ENCODE results near the gene SLC5A2. TPM values are rescaled to one million over a fixed set of nuclear protein-coding genes. Genes with fewer than 3 reads are reported as not detected.
"Not testable (repeated sequence)": the region's sequence is repeated elsewhere in the genome, so short reads cannot be mapped to it uniquely, and the experiment has no call there.

SLC5A2 gene
- polyA plus RNA-seq, 1 donor: 6.2 TPM

DNA sequence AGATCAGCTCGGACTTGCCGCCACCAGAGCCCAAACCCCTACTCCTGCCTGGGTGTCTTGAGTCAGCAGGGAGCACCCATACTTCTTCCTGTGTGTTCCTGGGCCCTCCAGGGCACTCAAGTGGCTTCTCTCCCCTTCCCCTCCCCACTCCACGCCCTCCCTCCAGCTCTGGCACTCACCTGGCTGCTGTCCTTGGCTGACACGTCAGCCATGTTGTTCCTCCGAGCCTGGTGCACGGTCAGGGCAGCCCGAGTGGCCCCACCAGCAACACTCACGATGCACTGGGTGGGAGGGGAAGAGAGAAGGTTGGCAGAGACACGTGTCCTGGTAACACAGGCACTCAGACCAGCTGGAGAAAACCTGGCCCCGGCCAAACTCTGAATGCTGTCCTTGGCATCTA, 13.7 kb downstream of the SLC5A2 start:
- DNase-seq (ENCODE audit: low read depth): no peak

GRCh38 chr16:31498493-31498892, 15.6 kb downstream of the SLC5A2 start:
- no peak for DNase-seq (ENCODE audit: low read depth)

GRCh38 chr16:31499928-31500327, 17.0 kb downstream of the SLC5A2 start:
- no peak for DNase-seq (ENCODE audit: low read depth)

DNA sequence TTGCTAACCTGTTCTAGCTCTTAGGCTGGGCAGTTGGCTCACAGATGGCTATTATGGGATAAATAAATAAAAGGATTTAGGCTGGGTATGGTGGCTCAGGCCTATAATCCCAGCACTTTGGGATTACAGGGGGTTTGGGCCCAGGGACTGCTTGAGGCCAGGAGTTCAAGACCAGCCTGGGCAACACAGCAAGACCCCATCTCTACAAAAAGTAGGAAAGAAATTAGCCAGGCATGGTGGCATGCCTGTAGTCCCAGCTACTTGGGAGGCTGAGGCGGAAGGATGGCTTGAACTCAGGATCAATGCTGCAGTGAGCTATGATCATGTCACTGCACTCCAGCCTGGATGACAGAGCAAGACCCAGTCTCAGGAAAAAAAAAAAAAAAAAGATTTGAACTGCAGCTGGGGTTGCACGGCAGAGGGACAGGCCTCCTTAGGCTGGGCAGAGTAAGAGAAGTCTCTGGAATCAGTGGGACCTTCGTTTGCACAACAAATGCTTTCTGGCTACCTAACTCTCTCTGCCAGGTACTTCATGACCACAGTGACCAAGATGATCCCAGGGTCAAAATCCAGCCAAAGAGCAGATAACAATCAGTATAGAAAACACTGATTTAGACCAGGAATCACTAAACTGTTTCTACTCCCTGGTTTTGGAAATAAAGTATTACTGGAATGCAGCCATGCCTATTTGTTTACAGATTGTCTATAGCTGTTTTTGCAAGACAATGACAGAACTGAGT, 18.5 kb downstream of the SLC5A2 start:
- no peak for DNase-seq (ENCODE audit: low read depth)

GRCh38 chr16:31501966-31502348, 19.0 kb downstream of the SLC5A2 start:
- DNase-seq (ENCODE audit: low read depth): no peak

DNA sequence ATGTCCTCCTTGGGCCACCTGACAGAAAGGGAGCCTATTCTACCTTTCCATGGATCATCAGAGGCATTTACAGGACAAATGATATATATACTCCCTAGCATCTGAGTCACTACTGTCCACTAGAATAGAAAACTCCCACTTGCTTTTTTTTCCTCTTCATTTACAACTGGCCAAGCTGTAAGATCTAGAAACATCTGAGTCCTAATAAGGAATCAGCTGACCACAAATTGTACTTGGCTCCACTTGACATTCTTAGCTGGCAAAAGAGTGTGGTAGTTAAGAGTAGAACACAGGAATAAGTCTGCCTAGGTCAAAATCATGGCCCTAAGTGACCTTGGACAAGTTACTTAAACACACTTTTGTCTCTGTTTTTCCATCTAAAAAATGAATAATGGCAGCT, 20.1 kb downstream of the SLC5A2 start:
- no peak for DNase-seq (ENCODE audit: low read depth)

DNA sequence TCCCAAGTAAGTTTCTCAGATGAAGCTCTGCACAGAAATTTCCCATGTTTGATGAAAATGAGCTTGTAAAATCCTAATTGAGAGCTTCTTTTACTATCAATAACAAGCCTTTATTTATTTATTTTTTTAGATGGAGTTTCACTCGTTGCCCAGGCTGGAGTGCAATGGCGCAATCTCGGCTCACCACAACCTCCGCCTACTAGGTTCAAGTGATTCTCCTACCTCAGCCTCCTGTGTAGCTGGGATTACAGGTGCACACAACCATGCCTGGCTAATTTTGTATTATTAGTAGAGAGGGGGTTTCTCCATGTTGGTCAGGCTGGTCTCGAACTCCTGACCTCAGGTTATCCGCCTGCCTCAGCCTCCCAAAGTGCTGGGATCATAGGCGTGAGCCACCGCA, 20.6 kb downstream of the SLC5A2 start:
- DNase-seq (ENCODE audit: low read depth): not testable (repeated sequence)

- no peak for DNase-seq (ENCODE audit: low read depth)
Measured at GRCh38 chr16:31504159-31504558, 21.2 kb downstream of the SLC5A2 start.

- DNase-seq (ENCODE audit: low read depth): no peak
Measured at GRCh38 chr16:31505483-31505882, 22.6 kb downstream of the SLC5A2 start.

DNA sequence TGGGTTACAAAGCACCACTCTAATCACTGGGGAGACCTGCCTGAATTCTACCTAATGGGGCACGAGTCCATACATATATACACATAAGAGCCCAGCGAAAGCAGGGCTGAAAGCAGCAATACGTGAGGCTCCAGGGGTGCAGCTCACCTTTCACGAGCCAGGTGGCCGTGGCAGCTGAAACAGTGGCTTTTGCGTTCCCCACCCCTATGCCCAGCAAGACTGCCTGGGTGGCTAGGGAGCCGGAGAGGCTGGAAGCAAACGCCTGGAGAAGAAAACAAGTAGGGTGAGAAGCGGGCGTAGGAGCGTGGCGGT, 24.6 kb downstream of the SLC5A2 start:
- DNase-seq (ENCODE audit: low read depth): no peak

- peak; percentile 75 for DNase-seq (ENCODE audit: low read depth)
Measured at GRCh38 chr16:31507929-31508705, 25.2 kb downstream of the SLC5A2 start, which contains the start of gene RUSF1. Gene RUSF1, minus strand, starts transcription at chr16:31508391. Its CDS starts 18 bp downstream, at chr16:31508373.

- peak; percentile 53 for DNase-seq (ENCODE audit: low read depth)
Measured at GRCh38 chr16:31508706-31509195, 25.8 kb downstream of the SLC5A2 start.

DNA sequence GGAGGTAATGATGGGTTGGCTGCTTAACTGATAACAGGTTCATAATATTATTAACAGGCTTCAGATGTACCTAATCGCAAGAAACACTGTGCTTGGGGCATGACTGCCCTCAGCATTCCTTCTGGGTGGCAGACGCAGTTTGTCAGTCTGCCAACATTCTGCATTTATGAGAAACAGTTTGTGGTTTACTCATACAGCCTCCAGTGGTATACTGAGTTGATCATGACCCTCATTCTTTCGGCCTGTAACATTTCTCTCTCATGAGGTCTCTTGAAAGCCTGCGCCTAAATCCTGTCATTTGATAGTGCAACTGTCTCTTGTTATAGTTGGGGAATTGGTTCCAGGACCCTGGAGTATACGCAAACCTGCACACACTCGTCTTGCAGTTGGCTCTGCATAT, 30.2 kb downstream of the SLC5A2 start:
- DNase-seq (ENCODE audit: low read depth): no peak

DNA sequence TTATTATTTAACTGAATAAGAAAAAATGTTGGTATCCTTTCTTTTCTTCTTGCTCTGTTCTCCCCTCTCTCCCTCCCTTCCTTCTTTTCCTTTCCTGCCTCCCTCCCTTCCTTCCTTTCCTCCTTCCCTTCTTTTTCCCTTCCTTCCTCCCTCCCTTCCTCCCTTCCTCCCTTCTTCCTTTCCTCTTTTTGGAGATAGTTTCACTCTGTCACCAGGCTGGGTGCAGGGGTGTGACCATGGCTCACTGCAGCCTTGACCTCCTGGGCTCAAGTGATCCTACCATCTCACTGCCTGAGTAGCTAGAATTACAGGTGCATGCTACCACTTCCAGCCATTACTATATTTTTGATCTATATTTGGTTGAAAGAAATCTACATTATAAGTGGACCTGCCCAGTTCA, 31.0 kb downstream of the SLC5A2 start:
- no peak for DNase-seq (ENCODE audit: low read depth)

DNA sequence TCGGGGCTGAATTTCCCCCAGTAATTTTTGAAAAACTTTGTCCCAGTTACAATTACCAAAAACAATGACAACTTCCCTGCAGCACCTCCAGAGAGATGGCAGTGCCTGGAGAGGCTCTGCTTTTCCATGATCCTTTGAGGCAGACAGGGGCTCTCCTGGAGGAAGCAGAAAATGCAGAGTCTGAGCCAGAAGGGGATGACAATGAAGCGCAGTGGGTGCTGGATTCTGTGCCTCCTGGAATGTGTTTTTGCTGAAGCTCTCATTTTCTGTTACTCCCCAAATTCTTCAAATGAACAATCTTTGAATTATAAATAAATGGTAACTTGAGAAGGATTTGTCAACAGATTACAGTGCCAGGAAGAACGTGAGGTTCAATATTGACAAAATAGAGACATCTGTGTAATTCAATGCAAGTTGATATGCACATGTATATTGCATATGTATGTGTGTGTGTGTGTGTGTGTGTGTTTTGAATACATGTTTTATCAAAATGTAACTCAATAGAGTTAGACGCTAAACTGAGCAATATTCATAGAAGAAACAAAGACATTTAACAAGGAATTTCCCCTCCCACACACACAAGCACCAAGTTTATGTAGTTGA, 35.0 kb downstream of the SLC5A2 start:
- DNase-seq (ENCODE audit: low read depth): no peak

- no peak for DNase-seq (ENCODE audit: low read depth)
Measured at GRCh38 chr16:31519759-31520431, 37.0 kb downstream of the SLC5A2 start.

GRCh38 chr16:31521368-31521767, 38.4 kb downstream of the SLC5A2 start:
- no peak for DNase-seq (ENCODE audit: low read depth)

- no peak for DNase-seq (ENCODE audit: low read depth)
Measured at GRCh38 chr16:31522071-31522470, 39.1 kb downstream of the SLC5A2 start.

DNA sequence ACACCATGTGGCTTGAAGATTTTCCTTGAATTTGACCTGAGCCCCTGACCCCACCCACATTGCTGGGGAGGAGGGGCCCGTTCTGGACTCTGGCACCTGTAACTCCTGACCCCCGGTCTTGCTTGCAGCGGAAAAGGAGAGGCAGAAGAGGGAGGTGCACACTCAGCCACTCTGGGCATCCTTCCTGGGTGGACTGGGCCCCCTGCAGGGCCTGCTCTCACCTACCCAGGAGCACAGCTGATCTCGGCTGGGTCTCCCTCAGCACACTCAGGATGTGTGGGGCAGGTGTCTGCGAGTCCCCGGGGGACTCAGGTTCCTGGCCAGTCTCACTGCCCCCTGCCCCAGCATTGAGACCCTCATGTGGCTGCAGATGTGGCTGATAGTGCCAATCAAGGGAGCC, 40.8 kb downstream of the SLC5A2 start:
- not testable (repeated sequence) for DNase-seq (ENCODE audit: low read depth)

GRCh38 chr16:31525113-31525512, 42.2 kb downstream of the SLC5A2 start:
- no peak for DNase-seq (ENCODE audit: low read depth)

GRCh38 chr16:31527734-31528274, 44.9 kb downstream of the SLC5A2 start, which contains the start of gene AHSP:
Gene AHSP, plus strand, starts transcription at chr16:31527900. Its CDS starts 240 bp downstream, at chr16:31528140.
- no peak for DNase-seq (ENCODE audit: low read depth)

All from forelimb muscle (tissue), 1 donor.